GM19193 (cell line): ENCODE results near the gene DISP3.

Experiments used
- POLR2A ChIP-seq: IDR thresholded peaks from 4 replicates; pipeline ENCODE4 v1.6.1; 2011; ENCODE audit not compliant: insufficient read depth, insufficient read length; ENCODE audit errors: extremely low read depth

Gene DISP3

DNA sequence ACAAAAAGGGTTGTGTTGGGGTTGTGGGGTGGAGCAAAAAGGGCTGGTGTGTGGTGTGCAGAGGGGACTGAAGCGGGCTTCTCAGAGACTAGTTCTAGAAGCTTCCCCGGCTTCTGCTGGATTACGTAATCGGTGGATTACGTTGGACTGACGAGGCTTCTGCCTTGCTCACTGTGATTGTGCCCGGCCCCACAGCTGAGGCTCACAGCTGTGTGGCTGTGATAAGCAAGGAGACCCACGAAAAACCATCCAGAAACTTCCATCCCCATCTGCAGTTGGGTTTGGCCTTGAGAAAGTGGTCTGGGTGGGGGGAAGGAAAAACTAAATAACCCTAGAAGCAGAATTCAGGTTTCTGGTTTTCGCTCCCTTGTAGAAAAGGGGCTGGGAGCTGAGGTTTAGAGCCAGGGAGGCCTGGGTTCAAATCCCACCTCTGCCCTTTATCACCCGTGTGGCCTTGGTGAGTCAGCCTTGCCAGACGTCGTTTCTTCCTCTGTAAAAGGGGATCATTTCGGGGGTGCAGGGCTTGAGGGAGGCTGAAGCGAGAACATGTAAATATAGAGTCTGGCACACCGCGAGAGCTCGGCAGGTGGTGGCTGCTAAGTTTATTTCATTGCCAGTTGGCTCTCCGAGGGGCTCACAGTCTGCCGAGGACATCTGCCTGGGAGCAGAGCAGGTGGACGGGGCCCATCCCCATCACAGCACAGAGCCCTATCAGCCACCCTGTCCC lies 30.4 kb upstream of the DISP3 start:
- no peak for TF ChIP-seq POLR2A

DNA sequence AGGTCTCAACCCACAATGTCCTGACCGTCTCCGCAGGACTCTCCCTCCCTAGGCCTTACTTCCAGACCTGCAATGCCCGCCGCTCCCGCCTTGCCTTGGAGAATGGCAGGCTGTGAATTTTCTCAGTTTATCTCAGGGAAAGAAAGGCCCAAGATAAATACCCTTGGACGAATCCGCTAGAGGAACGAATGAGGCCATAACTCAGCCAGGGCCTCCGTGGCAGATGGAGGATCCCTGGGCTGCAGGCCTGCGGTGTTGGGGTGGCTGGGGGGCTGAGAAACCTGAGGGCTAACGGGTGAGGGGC lies 29.9 kb upstream of the DISP3 start:
- TF ChIP-seq POLR2A: no peak

DNA sequence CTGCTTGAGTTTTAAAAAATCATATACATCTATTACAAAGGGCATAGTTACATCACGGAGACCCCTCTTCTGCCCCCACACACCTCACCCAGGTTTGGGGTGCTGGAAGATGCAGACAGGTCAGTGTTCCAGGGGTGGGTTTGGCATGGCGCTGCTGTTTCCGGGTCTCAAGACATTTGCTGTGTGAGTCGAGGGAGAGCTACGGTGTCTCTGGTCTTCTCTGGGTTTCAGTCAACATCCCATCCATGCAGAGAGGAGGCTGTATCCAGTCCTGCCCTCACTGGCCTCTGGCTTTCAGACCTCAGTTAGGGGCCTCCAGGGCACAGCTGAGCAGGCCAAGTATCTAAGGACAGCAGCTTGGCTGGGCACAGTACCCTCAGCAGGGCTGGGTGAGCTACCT lies 28.6 kb upstream of the DISP3 start:
- TF ChIP-seq POLR2A: no peak

DNA sequence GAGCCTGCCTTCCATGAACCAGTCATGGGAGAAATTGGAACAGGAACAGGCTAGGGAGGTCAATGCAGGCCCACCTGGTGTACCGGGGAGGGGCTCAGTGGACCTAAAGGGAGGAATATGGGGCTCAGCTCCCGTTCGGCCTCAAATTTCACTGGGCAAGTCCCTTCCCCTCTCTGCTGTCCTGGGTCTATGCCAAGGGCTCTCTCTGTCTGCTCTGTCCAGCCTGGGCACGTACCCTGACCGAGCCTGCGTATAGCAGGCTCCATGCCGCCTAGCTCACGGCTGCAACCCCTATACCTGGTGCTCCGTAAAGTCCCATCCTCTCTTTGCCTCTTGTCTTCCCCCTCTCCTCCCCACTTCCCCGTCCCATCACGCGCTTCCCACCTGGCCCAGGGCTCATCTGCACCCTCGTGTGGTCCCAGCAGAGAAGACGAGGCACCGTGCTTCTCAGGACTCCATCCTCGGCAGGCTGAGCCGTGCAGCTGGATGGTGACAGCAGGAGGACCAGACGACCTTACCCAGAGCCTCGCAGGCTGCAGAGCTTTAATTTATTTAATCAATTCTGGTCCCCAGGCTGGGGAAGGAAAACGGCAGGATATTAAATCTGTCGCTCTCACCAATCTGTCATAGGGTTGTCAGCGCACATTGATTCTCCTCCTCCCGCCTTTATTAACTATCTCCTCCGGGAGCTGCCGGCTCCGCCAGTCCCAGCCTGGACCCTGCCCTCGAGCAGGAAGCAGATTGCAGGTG lies 25.0 kb upstream of the DISP3 start:
- TF ChIP-seq POLR2A: no peak

DNA sequence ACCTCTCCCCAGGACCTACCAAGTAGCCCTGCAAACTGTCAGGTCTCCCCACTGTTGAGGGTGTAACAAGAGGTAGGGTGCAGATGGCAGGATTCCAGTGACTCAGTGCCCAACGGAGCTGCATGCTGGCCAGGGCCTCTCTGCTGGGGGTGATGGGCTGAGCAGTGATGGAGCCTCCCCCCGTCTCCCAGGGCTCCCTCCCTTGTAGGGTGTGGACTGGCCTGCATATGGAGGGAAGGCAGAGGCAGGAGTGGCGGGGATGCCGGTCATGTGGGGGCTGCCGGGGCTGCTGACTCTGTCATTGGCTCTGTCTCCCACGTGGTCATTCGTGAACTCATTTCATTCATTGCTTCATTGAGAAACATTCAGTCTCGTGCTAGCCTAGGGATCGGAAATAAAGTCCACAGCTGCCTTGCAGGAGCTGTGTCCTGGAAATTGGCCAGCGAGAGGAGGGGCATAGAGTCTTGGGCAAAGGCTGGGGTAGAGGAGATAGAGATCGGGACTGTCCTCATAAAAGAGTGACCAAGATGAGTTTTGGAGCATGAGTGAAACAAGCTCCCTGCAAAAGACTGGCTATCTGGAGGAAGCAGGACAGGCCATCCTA lies 22.9 kb upstream of the DISP3 start:
- TF ChIP-seq POLR2A: no peak

DNA sequence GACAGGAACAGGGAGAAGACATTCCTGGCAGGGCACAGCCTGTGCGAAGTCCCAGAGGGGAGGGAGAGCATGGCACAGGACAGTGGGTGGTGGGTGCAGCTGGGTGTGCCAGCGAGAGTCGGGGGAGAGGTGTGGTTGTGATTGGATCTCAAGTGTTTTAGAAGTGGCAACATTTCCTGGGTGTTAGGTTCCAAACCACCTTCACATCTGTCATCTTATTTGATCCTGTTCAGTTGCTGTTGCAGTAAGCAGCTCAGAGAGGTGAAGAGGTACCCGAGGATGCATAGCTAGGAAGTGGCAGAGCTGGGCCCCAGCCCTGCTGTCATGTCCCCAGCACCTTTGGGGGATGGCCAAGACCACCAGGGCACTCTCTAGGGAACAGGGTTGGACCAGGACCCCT lies 22.0 kb upstream of the DISP3 start:
- no peak for TF ChIP-seq POLR2A

DNA sequence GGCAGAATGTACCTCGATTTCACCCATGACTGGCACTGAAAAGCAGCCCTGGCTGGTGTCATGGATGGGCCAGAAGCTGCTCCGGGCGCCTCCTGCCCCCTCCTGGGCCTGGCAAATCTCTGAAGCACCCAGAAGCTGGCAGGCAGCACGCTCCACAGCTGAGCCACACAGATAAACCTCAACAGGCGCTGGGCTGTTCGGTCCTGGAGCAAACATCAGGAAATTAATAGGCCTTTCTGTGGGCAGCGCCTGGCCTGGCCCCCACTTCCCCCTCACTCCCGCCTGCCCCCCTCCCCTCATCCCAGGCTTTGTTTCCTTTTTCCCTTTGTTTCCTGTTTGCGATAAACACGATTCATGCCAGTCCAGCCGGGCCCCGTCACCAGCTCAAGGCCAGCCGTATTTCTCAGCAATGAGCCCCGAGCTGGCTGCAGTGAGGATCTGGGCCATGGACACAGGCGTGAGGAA lies 20.1 kb upstream of the DISP3 start:
- TF ChIP-seq POLR2A: no peak

DNA sequence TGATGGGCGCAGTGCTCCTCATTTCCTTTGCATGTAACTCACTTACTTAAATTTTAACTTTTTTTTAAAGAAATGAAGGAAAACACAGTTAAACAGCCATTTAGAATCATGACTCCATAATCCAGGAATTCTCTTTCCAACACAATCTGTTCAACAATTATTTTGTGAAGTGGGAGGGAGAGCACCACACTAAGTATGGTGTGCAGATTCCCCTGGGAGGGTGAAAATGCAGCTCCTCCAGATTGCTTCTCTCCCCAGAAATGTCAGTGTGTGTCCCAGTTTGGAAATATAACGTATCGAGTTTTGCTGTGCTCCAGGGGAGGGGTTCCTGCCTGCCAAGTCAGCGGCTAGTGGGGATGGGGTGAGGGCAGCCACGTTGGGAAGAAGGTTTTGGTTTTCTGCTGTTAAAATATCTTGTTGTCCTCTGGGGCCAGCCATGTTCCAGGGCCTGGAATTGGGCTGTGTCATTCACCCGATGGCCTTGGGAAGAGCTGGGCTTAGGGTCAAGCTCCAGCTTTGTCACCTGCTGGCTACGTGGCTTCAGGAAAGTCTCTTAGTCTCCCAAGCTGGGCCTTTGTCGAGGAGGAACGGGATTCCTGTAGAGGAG lies 17.3 kb upstream of the DISP3 start:
- TF ChIP-seq POLR2A: no peak

DNA sequence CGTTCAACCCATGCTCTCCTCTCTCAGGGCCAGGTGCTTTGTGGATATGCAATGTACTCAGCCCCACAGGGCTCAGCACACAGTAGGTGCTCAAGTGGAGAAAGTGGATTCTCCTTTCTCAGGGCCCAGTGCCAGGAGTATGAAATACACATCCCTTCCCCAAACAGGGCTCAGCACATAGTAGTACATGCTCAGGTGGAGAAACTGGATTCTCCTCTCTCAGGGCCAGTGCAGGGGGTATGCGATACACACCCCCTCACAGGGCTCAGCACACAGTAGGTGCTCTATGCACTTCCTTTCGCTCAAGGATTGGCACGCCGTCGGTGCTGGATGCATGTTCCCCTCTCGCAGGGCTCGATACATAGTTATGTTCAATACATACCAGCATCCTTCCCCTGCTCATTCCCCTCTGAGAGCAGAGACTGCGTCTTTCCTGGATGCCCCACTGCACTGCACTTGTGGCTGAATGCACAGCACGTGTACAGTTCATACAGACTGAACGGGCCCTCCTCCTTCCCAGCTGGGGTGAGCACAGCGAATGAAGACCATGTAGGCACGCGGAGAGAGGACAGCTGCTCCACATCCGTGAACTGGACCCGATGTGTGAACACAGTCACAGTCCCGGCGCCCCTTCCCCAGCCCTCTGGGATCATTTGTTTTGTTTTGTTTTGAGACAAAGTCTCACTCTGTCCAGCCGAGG lies 16.6 kb upstream of the DISP3 start:
- no peak for TF ChIP-seq POLR2A

DNA sequence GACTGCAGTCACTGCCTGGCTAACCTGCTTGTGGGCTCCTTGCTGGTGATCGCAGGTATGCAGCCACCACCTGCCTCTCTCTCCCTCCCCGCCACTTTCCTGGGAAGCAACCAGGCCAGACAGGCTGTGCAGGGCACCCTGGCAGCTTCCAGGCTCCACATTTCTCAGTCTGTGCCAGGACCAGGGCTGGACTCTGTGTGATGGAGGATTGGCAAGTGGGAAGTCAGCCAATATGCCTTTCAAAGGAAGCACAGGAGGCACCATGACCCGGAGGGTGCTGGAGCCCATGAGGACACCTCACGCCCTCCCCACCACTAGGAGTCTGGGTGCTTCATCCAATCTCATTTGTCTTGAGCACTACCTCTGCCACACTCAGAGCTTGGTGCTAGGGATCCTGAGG lies 15.8 kb upstream of the DISP3 start:
- no peak for TF ChIP-seq POLR2A

DNA sequence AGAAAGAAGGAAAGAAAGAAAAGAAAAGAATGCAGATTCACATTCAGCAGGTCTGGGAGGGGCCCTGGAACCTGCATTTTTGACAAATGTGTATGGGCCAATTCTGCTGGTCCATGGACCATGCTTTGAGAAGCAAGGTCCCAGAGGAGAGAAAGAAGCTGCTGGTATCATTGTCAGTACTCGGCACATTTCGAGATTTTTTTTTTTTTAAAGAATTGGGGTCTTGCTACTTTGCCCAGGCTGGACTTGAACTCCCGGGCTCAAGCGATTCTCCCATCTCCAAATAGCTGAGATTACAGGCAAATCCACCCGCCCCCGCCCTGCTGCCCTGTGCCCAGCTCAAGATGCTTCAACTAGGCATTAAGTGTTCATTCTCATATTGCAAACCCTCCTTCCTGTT lies 13.6 kb upstream of the DISP3 start:
- TF ChIP-seq POLR2A: no peak

DNA sequence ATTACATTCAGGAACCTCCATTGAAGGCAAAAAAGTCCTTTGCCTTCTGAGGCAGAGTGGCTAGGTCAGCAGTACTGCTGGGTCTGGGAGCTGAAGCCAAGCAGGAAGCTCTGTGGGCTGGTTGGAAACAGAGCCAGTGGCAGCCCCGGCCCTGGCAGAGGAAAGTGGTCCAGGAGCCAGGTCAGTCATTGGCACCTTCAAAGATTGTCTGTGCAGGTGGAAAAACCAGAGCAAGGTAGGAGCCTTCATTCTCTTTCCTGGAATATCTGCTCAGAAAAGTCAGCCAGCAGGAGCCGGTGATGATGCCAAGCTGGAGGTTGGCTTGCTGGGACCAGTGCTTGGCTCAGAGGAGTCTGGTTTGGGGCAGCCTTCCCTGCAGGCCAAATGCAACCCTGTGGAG lies 12.5 kb upstream of the DISP3 start:
- TF ChIP-seq POLR2A: no peak

DNA sequence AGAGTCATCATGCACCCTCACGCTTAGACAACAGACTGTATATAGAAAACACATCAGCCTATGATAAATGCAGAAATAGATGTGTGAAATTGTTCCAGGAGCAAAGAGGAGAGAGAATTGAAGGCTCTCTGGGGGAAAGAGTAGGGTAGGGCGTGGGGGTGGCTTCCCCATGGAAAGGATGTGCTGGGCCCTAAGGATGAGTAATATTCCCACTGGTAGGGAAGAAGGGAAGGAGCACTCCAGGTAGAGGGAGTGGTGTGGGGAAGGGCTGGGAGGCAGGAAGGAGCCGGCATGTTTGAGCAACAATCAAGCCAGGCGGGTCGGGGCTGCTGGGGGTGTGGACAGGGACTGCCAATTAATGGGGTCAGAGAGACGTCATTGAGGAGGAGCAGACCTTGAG lies 10.1 kb upstream of the DISP3 start:
- TF ChIP-seq POLR2A: no peak

DNA sequence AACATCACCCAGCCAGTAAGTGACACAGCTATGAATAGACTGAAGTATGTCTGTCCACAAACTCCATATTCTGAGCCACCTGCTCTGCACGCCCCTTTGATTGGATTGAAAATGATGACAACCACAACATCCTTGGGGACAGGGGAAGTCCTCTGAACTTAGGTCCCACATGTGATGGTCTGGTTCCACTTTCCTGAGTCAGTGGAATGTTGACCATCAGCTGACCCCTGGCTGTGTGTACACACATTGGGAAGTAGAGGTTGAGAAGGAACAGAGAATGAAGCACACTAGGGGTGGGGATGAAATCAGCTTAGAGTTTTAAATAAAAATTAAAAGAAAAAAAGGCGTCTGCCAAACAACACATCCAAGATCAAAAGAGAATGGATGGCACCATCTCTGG lies 8.0 kb upstream of the DISP3 start:
- no peak for TF ChIP-seq POLR2A

DNA sequence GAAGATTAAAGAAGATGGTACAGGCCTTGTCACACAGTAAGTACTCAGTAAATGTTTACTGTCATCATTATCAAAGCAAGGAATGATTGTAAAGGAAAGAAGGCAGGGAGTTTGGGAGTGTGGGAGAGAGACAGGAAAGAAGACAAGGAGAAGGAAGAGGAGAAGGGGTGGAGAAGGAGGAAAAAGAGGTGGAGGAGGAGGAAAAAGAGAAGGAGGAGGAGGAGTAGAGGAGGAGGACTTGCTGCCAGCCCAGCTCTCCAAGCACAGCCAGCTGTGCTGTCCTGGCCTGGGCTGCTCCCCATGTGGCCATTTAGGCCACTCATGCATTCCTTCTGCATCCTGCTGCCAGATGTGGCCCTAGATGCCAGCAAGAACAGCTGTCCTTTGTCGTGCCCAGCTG lies 7.5 kb upstream of the DISP3 start:
- TF ChIP-seq POLR2A: no peak
